Measurements from ENCODE around the gene SGCD.
A peak's percentile ranks its signal among the peaks of the same experiment; 100 is the strongest.

The SGCD gene

DNA sequence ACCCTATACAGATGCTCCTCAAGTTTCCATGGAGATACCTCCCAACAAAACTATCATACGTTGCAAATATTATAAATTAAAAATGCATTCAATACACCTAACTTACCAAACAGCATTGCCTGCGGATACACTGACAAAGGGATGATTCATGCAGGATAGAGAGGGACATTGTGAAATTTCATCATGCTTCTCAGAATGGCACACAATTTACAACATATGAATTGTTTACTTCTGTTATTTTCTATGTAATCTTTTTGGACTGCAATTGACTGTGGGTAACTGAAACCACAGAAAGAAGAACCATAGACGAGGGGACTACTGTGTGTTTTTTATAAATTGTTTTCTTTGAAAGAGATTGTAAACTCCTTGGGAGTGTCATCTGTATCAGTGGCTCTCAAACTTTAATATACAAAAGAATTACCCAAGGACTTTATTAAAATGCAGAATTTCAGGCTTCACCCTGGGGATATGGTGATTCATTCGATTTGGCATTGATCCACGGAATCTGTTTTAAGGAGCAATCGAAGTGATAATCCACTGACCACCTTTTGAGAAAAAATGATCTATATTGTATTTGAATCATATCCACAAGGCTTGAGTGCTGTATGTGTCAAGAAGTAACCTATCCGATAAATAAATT lies 146.4 kb downstream of the SGCD start:
- Histone ChIP-seq H3K27me3 (ENCODE audit: insufficient read depth, poor library complexity, severe bottlenecking) (no peaks in the 10 kb centered on the region), H3K27ac (replicated peaks) (peak overlapping the region; percentile 36), H3K4me3 (replicated peaks; ENCODE audit: insufficient read depth, low read length) (no peak overlapping the region)
- peak; percentile 42 to 71 for DNase-seq (ENCODE audit: low read depth in 1 of 2, low spot score in 1 of 2)
- TF ChIP-seq SPI1 (IDR thresholded peaks at IDR 0.05; ENCODE audit: borderline replicate concordance, low read depth), result no peak
- TF ChIP-seq, protein P1, sequence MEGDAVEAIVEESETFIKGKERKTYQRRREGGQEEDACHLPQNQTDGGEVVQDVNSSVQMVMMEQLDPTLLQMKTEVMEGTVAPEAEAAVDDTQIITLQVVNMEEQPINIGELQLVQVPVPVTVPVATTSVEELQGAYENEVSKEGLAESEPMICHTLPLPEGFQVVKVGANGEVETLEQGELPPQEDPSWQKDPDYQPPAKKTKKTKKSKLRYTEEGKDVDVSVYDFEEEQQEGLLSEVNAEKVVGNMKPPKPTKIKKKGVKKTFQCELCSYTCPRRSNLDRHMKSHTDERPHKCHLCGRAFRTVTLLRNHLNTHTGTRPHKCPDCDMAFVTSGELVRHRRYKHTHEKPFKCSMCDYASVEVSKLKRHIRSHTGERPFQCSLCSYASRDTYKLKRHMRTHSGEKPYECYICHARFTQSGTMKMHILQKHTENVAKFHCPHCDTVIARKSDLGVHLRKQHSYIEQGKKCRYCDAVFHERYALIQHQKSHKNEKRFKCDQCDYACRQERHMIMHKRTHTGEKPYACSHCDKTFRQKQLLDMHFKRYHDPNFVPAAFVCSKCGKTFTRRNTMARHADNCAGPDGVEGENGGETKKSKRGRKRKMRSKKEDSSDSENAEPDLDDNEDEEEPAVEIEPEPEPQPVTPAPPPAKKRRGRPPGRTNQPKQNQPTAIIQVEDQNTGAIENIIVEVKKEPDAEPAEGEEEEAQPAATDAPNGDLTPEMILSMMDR (IDR thresholded peaks at IDR 0.05; ENCODE audit: insufficient read depth, low read length), result no peak
- TF ChIP-seq, protein P2, sequence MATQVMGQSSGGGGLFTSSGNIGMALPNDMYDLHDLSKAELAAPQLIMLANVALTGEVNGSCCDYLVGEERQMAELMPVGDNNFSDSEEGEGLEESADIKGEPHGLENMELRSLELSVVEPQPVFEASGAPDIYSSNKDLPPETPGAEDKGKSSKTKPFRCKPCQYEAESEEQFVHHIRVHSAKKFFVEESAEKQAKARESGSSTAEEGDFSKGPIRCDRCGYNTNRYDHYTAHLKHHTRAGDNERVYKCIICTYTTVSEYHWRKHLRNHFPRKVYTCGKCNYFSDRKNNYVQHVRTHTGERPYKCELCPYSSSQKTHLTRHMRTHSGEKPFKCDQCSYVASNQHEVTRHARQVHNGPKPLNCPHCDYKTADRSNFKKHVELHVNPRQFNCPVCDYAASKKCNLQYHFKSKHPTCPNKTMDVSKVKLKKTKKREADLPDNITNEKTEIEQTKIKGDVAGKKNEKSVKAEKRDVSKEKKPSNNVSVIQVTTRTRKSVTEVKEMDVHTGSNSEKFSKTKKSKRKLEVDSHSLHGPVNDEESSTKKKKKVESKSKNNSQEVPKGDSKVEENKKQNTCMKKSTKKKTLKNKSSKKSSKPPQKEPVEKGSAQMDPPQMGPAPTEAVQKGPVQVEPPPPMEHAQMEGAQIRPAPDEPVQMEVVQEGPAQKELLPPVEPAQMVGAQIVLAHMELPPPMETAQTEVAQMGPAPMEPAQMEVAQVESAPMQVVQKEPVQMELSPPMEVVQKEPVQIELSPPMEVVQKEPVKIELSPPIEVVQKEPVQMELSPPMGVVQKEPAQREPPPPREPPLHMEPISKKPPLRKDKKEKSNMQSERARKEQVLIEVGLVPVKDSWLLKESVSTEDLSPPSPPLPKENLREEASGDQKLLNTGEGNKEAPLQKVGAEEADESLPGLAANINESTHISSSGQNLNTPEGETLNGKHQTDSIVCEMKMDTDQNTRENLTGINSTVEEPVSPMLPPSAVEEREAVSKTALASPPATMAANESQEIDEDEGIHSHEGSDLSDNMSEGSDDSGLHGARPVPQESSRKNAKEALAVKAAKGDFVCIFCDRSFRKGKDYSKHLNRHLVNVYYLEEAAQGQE (IDR thresholded peaks at IDR 0.05; ENCODE audit: insufficient replicate concordance, low read depth), result no peak
- TF ChIP-seq GABPA (IDR thresholded peaks at IDR 0.05; ENCODE audit: low read depth), result no peak
- TF ChIP-seq POLR2AphosphoS5 (IDR thresholded peaks at IDR 0.05; ENCODE audit: low read depth), result no peak

DNA sequence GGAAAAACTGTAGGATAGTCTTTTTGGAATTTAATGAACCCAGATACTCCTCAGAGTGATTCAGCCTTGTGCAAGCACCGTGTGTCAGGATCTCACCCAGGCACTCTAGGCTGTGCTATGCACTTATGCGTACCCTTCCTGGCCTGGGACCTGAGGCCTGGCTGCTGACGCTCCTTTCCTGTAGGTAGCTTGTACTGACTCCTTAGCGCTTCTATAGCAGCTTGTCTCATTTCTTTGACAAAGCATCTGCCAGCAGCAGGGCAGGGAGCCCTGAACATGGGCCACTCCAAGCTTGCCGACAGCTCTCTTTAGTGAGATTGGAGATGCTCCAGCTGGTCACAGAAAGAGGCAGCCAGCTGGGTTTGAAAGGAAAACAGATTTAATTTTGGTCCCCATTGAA lies 147.3 kb downstream of the SGCD start:
- H3K4me3 ChIP-seq (replicated peaks; ENCODE audit: insufficient read depth, low read length), result no peak overlapping the region
- no peak overlapping the region for H3K27ac ChIP-seq (replicated peaks)
- no peaks in the 10 kb centered on the region for H3K27me3 ChIP-seq (ENCODE audit: insufficient read depth, poor library complexity, severe bottlenecking)
- TF ChIP-seq GABPA (IDR thresholded peaks at IDR 0.05; ENCODE audit: low read depth), result no peak
- no peak for TF ChIP-seq SPI1 (IDR thresholded peaks at IDR 0.05; ENCODE audit: borderline replicate concordance, low read depth)
- no peak for TF ChIP-seq POLR2AphosphoS5 (IDR thresholded peaks at IDR 0.05; ENCODE audit: low read depth)
- TF ChIP-seq, protein P2 (IDR thresholded peaks at IDR 0.05; ENCODE audit: insufficient replicate concordance, low read depth), result no peak
- TF ChIP-seq, protein P1 (IDR thresholded peaks at IDR 0.05; ENCODE audit: insufficient read depth, low read length), result no peak
- DNase-seq (ENCODE audit: low read depth in 1 of 2, low spot score in 1 of 2), result no peak

DNA sequence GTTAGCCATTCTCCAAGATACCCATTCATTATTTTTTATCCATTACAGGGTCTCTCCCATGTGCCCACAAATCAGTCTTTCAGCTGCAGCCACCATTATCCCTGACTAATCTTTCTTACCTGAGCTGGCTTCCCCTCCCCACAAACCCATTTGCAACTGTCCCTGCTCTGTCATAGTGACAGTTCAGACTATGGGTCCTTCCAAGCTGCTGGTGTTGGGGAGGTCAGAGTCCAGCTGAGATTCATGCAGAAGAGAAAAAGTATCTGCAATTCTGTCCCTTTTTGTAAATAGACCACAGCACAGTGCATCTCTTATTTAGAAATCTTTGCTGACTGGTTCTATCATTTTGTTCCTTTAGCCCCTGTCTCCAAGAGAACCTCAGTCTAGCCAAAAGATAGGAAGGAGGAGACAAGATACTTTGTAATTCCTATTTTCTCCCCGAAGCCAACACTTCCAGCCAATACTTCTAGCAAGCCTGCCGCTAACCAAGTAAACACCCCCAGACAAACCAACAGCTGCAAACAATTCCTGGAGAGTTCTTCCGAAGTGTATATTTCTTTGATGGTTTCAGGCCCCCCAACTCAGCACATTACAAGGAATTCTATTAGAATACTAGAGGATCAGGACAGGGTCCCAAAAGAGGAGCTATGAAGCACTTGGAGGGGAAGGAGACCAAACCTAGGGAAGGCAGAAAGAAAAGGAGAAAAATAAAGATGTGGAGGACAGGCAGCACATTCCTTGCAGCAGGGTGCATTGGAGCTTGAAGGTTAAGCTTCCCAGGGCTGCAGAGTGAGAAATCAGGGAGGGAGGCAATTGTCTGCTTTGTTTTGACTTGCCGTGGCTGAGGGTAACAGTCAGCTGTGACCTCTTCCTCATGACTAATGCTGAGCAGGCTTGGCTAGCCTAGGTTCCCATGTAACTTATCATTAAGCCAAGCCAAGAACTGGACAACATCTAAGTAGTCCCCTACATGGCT lies 148.5 kb downstream of the SGCD start:
- Histone ChIP-seq H3K27me3 (ENCODE audit: insufficient read depth, poor library complexity, severe bottlenecking) (no peaks in the 10 kb centered on the region), H3K27ac (replicated peaks) (no peak overlapping the region), H3K4me3 (replicated peaks; ENCODE audit: insufficient read depth, low read length) (no peak overlapping the region)
- no peak for DNase-seq (ENCODE audit: low read depth in 1 of 2, low spot score in 1 of 2)
- TF ChIP-seq GABPA (IDR thresholded peaks at IDR 0.05; ENCODE audit: low read depth) (no peak), SPI1 (IDR thresholded peaks at IDR 0.05; ENCODE audit: borderline replicate concordance, low read depth) (no peak), POLR2AphosphoS5 (IDR thresholded peaks at IDR 0.05; ENCODE audit: low read depth) (no peak)
- TF ChIP-seq, protein P2 (IDR thresholded peaks at IDR 0.05; ENCODE audit: insufficient replicate concordance, low read depth), result no peak
- TF ChIP-seq, protein P1 (IDR thresholded peaks at IDR 0.05; ENCODE audit: insufficient read depth, low read length), result no peak
